ENCODE results near the gene ATP10A.

The ATP10A gene

GRCh38 chr15:25694823-25695312 is 168.3 kb downstream of the ATP10A start:
- no peaks in the 10 kb centered on the region for H3K4me1 ChIP-seq (ENCODE audit: insufficient read depth, low read length)
- H3K27me3 ChIP-seq (ENCODE audit: control insufficient read depth in 1 of 2, insufficient read depth in 2 of 2, low read length in 2 of 2), result no peaks in the 10 kb centered on the region
- H3K27ac ChIP-seq (ENCODE audit: low read depth, low read length), result no peak overlapping the region
- H3K9me3 ChIP-seq (ENCODE audit: low read length), result no peaks in the 10 kb centered on the region
- H3K4me3 ChIP-seq (ENCODE audit: low read depth in 1 of 2, low read length in 2 of 2), result no peak overlapping the region
- peaks cover 6% of the 10 kb centered on the region for H3K36me3 ChIP-seq (ENCODE audit: insufficient read depth, low read length)
- no peak overlapping the region for H3K9ac ChIP-seq (ENCODE audit: low read length)

- H3K36me3 ChIP-seq (ENCODE audit: insufficient read depth, low read length), result peaks cover 6% of the 10 kb centered on the region
- H3K9ac ChIP-seq (ENCODE audit: low read length), result no peak overlapping the region
- no peak overlapping the region for H3K27ac ChIP-seq (ENCODE audit: low read depth, low read length)
- no peaks in the 10 kb centered on the region for H3K27me3 ChIP-seq (ENCODE audit: control insufficient read depth in 1 of 2, insufficient read depth in 2 of 2, low read length in 2 of 2)
- H3K4me3 ChIP-seq (ENCODE audit: low read depth in 1 of 2, low read length in 2 of 2), result no peak overlapping the region
- H3K4me1 ChIP-seq (ENCODE audit: insufficient read depth, low read length), result no peaks in the 10 kb centered on the region
- H3K9me3 ChIP-seq (ENCODE audit: low read length), result no peaks in the 10 kb centered on the region
Observed at GRCh38 chr15:25694239-25694584, 168.9 kb downstream of the ATP10A start.

- Histone ChIP-seq H3K9me3 (ENCODE audit: low read length) (no peaks in the 10 kb centered on the region), H3K9ac (ENCODE audit: low read length) (no peak overlapping the region), H3K27me3 (ENCODE audit: control insufficient read depth in 1 of 2, insufficient read depth in 2 of 2, low read length in 2 of 2) (no peaks in the 10 kb centered on the region), H3K36me3 (ENCODE audit: insufficient read depth, low read length) (peaks cover 6% of the 10 kb centered on the region), H3K4me3 (ENCODE audit: low read depth in 1 of 2, low read length in 2 of 2) (no peak overlapping the region), H3K27ac (ENCODE audit: low read depth, low read length) (no peak overlapping the region), H3K4me1 (ENCODE audit: insufficient read depth, low read length) (no peaks in the 10 kb centered on the region)
Observed at GRCh38 chr15:25693321-25694238, 169.5 kb downstream of the ATP10A start.

- Histone ChIP-seq H3K4me1 (ENCODE audit: insufficient read depth, low read length) (no peaks in the 10 kb centered on the region), H3K27me3 (ENCODE audit: control insufficient read depth in 1 of 2, insufficient read depth in 2 of 2, low read length in 2 of 2) (no peaks in the 10 kb centered on the region), H3K36me3 (ENCODE audit: insufficient read depth, low read length) (peaks cover 11% of the 10 kb centered on the region), H3K9me3 (ENCODE audit: low read length) (no peaks in the 10 kb centered on the region), H3K27ac (ENCODE audit: low read depth, low read length) (no peak overlapping the region), H3K9ac (ENCODE audit: low read length) (no peak overlapping the region), H3K4me3 (ENCODE audit: low read depth in 1 of 2, low read length in 2 of 2) (no peak overlapping the region)
Observed at GRCh38 chr15:25691544-25692430, 171.3 kb downstream of the ATP10A start.

GRCh38 chr15:25690673-25691543 is 172.2 kb downstream of the ATP10A start:
- peaks cover 11% of the 10 kb centered on the region for H3K36me3 ChIP-seq (ENCODE audit: insufficient read depth, low read length)
- no peak overlapping the region for H3K4me3 ChIP-seq (ENCODE audit: low read depth in 1 of 2, low read length in 2 of 2)
- no peak overlapping the region for H3K27ac ChIP-seq (ENCODE audit: low read depth, low read length)
- no peak overlapping the region for H3K9ac ChIP-seq (ENCODE audit: low read length)
- no peaks in the 10 kb centered on the region for H3K9me3 ChIP-seq (ENCODE audit: low read length)
- H3K27me3 ChIP-seq (ENCODE audit: control insufficient read depth in 1 of 2, insufficient read depth in 2 of 2, low read length in 2 of 2), result no peaks in the 10 kb centered on the region
- no peaks in the 10 kb centered on the region for H3K4me1 ChIP-seq (ENCODE audit: insufficient read depth, low read length)

GRCh38 chr15:25689592-25689991 is 173.5 kb downstream of the ATP10A start:
- H3K36me3 ChIP-seq (ENCODE audit: insufficient read depth, low read length), result peaks cover 11% of the 10 kb centered on the region
- H3K4me1 ChIP-seq (ENCODE audit: insufficient read depth, low read length), result peaks cover 9% of the 10 kb centered on the region
- no peaks in the 10 kb centered on the region for H3K27me3 ChIP-seq (ENCODE audit: control insufficient read depth in 1 of 2, insufficient read depth in 2 of 2, low read length in 2 of 2)
- H3K27ac ChIP-seq (ENCODE audit: low read depth, low read length), result no peak overlapping the region
- H3K9me3 ChIP-seq (ENCODE audit: low read length), result no peaks in the 10 kb centered on the region
- H3K4me3 ChIP-seq (ENCODE audit: low read depth in 1 of 2, low read length in 2 of 2), result no peak overlapping the region
- no peak overlapping the region for H3K9ac ChIP-seq (ENCODE audit: low read length)

GRCh38 chr15:25688166-25688565 is 175.0 kb downstream of the ATP10A start:
- H3K27ac ChIP-seq (ENCODE audit: low read depth, low read length), result no peak overlapping the region
- no peak overlapping the region for H3K9ac ChIP-seq (ENCODE audit: low read length)
- H3K4me3 ChIP-seq (ENCODE audit: low read depth in 1 of 2, low read length in 2 of 2), result no peak overlapping the region
- peaks cover 5% of the 10 kb centered on the region for H3K36me3 ChIP-seq (ENCODE audit: insufficient read depth, low read length)
- no peaks in the 10 kb centered on the region for H3K27me3 ChIP-seq (ENCODE audit: control insufficient read depth in 1 of 2, insufficient read depth in 2 of 2, low read length in 2 of 2)
- no peaks in the 10 kb centered on the region for H3K9me3 ChIP-seq (ENCODE audit: low read length)
- H3K4me1 ChIP-seq (ENCODE audit: insufficient read depth, low read length), result peaks cover 18% of the 10 kb centered on the region

GRCh38 chr15:25687689-25688088 is 175.4 kb downstream of the ATP10A start:
- H3K27ac ChIP-seq (ENCODE audit: low read depth, low read length), result no peak overlapping the region

GRCh38 chr15:25687276-25687675 is 175.9 kb downstream of the ATP10A start:
- Histone ChIP-seq H3K4me1 (ENCODE audit: insufficient read depth, low read length) (peaks cover 26% of the 10 kb centered on the region), H3K36me3 (ENCODE audit: insufficient read depth, low read length) (peaks cover 5% of the 10 kb centered on the region), H3K27me3 (ENCODE audit: control insufficient read depth in 1 of 2, insufficient read depth in 2 of 2, low read length in 2 of 2) (no peaks in the 10 kb centered on the region), H3K4me3 (ENCODE audit: low read depth in 1 of 2, low read length in 2 of 2) (no peak overlapping the region), H3K9me3 (ENCODE audit: low read length) (no peaks in the 10 kb centered on the region), H3K27ac (ENCODE audit: low read depth, low read length) (no peak overlapping the region), H3K9ac (ENCODE audit: low read length) (no peak overlapping the region)

More at GRCh38 chr15:25687689-25688088, 175.4 kb downstream of the ATP10A start:
- peaks cover 22% of the 10 kb centered on the region for H3K4me1 ChIP-seq (ENCODE audit: insufficient read depth, low read length)
- H3K9ac ChIP-seq (ENCODE audit: low read length), result no peak overlapping the region
- no peak overlapping the region for H3K4me3 ChIP-seq (ENCODE audit: low read depth in 1 of 2, low read length in 2 of 2)
- peaks cover 5% of the 10 kb centered on the region for H3K36me3 ChIP-seq (ENCODE audit: insufficient read depth, low read length)
- H3K9me3 ChIP-seq (ENCODE audit: low read length), result no peaks in the 10 kb centered on the region
- H3K27me3 ChIP-seq (ENCODE audit: control insufficient read depth in 1 of 2, insufficient read depth in 2 of 2, low read length in 2 of 2), result no peaks in the 10 kb centered on the region

- no peaks in the 10 kb centered on the region for H3K27me3 ChIP-seq (ENCODE audit: control insufficient read depth in 1 of 2, insufficient read depth in 2 of 2, low read length in 2 of 2)
- no peak overlapping the region for H3K4me3 ChIP-seq (ENCODE audit: low read depth in 1 of 2, low read length in 2 of 2)
- H3K9ac ChIP-seq (ENCODE audit: low read length), result no peak overlapping the region
- no peak overlapping the region for H3K27ac ChIP-seq (ENCODE audit: low read depth, low read length)
- no peaks in the 10 kb centered on the region for H3K9me3 ChIP-seq (ENCODE audit: low read length)
- peaks cover 5% of the 10 kb centered on the region for H3K36me3 ChIP-seq (ENCODE audit: insufficient read depth, low read length)
- H3K4me1 ChIP-seq (ENCODE audit: insufficient read depth, low read length), result peaks cover 30% of the 10 kb centered on the region
Observed at GRCh38 chr15:25686780-25687179, 176.3 kb downstream of the ATP10A start.

Data from muscle layer of colon (tissue), 2 donors.